Astrocyte (in vitro differentiated cells and primary cell): ENCODE measurements around the gene MROH9. TPM values are rescaled to one million over a fixed set of nuclear protein-coding genes. Genes with fewer than 3 reads are reported as not detected.
"Not testable (repeated sequence)": the region's sequence is repeated elsewhere in the genome, so short reads cannot be mapped to it uniquely, and the experiment has no call there.

Experiments
- DNase-seq: peaks from one replicate; pipeline ENCODE4 v3.0.0-alpha.2; 2010; ENCODE audit warnings: low read depth
- FAIRE-seq: peaks from 2 replicates; lab custom pipeline; 2011; peaks lifted over from hg19 to GRCh38; lab: Jason Lieb, UNC
- H2AFZ ChIP-seq: 2 replicates; pipeline ENCODE4 v1.6.0; 2012; ENCODE audit warnings: low read depth, low read length, inconsistent platforms
- H3K27ac ChIP-seq: 2 replicates; pipeline ENCODE4 v1.5.1; 2011; ENCODE audit warnings: low read depth, low read length, inconsistent platforms
- H3K27me3 ChIP-seq: 2 replicates; pipeline ENCODE4 v1.6.0; 2011; ENCODE audit warnings: low read length, inconsistent platforms; ENCODE audit not compliant: insufficient read depth
- H3K36me3 ChIP-seq: 2 replicates; pipeline ENCODE4 v1.5.1; 2011; ENCODE audit warnings: low read length, inconsistent platforms; ENCODE audit not compliant: insufficient read depth
- H3K4me1 ChIP-seq: 2 replicates; pipeline ENCODE4 v1.5.1; 2011; ENCODE audit warnings: low read length, inconsistent platforms; ENCODE audit not compliant: insufficient read depth
- H3K4me2 ChIP-seq: 2 replicates; pipeline ENCODE4 v1.6.0; 2012; ENCODE audit warnings: low read length, inconsistent platforms
- H3K4me3 ChIP-seq: 2 replicates; pipeline ENCODE4 v1.5.1; 2011; ENCODE audit warnings: low read depth, mild to moderate bottlenecking, low read length, inconsistent platforms; ENCODE audit not compliant: insufficient read depth
- H3K79me2 ChIP-seq: 2 replicates; pipeline ENCODE4 v1.6.0; 2012; ENCODE audit warnings: mild to moderate bottlenecking, low read length, inconsistent platforms; ENCODE audit not compliant: insufficient read depth
- H3K9ac ChIP-seq: 2 replicates; pipeline ENCODE4 v1.6.0; 2012; ENCODE audit warnings: mild to moderate bottlenecking, low read length, inconsistent platforms
- H3K9me3 ChIP-seq: 2 replicates; pipeline ENCODE4 v1.5.1; 2012; ENCODE audit warnings: low read depth, mild to moderate bottlenecking, low read length, inconsistent platforms; ENCODE audit not compliant: insufficient read depth
- H4K20me1 ChIP-seq: 2 replicates; pipeline ENCODE4 v1.6.0; 2012; ENCODE audit warnings: low read length, inconsistent platforms; ENCODE audit not compliant: insufficient read depth
- H3K27ac Mint-ChIP-seq: one replicate; pipeline ENCODE4 v1.8.0; 2021; ENCODE audit warnings: mild to moderate bottlenecking, mixed read lengths; ENCODE audit not compliant: unreplicated experiment
- H3K27me3 Mint-ChIP-seq: one replicate; pipeline ENCODE4 v1.8.0; 2021; ENCODE audit warnings: low read depth, mixed read lengths; ENCODE audit not compliant: unreplicated experiment
- H3K36me3 Mint-ChIP-seq: one replicate; pipeline ENCODE4 v1.8.0; 2021; ENCODE audit warnings: low read depth, mixed read lengths; ENCODE audit not compliant: unreplicated experiment
- H3K4me1 Mint-ChIP-seq: one replicate; pipeline ENCODE4 v1.8.0; 2021; ENCODE audit warnings: low read depth, mixed read lengths; ENCODE audit not compliant: unreplicated experiment
- H3K4me3 Mint-ChIP-seq: one replicate; pipeline ENCODE4 v1.8.0; 2021; ENCODE audit warnings: mild to moderate bottlenecking, moderate library complexity, mixed read lengths; ENCODE audit not compliant: unreplicated experiment
- H3K9me3 Mint-ChIP-seq: one replicate; pipeline ENCODE4 v1.8.0; 2021; ENCODE audit warnings: mild to moderate bottlenecking, mixed read lengths; ENCODE audit not compliant: unreplicated experiment
- EZH2 ChIP-seq: IDR thresholded peaks from 2 replicates; pipeline ENCODE4 v1.6.1; 2012; ENCODE audit warnings: mild to moderate bottlenecking, low read length, inconsistent platforms; ENCODE audit not compliant: insufficient read depth
- total RNA-seq: library from RNA; stranded (reverse); gene quantifications from 2 replicates; pipeline ENCODE4 v1.2.1, GENCODE V29; 2021
- TF ChIP-seq, protein P1 (sequence below): IDR thresholded peaks from 2 replicates; pipeline ENCODE4 v1.5.1; 2011; ENCODE audit warnings: low read depth, mild to moderate bottlenecking, inconsistent platforms, low read length, moderate library complexity; ENCODE audit not compliant: insufficient read depth

Gene MROH9
- total RNA-seq, 1 donor from 2014 or later = not detected

DNA sequence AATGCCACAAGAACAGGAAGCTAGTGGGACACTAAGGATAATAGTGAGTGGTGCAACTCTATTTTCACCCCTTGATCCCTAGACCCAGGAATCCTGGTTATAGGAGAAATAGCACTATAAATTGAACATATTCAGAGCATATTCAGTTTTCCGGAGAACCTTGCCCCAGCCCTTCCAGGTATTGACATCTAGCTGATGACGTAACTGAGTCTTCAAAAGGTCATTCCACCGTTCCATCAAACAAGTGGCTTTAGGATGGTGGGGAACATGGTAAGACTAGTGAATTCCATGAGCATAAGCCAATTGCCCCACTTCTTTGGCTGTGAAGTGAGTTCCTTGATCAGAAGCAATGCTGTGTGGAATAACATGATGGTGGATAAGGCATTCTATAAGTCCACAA, 2.9 kb downstream of the MROH9 start:
- H3K9me3 ChIP-seq = no peaks in the 10 kb centered on the region
- no peak for TF ChIP-seq EZH2
- TF ChIP-seq, protein P1, sequence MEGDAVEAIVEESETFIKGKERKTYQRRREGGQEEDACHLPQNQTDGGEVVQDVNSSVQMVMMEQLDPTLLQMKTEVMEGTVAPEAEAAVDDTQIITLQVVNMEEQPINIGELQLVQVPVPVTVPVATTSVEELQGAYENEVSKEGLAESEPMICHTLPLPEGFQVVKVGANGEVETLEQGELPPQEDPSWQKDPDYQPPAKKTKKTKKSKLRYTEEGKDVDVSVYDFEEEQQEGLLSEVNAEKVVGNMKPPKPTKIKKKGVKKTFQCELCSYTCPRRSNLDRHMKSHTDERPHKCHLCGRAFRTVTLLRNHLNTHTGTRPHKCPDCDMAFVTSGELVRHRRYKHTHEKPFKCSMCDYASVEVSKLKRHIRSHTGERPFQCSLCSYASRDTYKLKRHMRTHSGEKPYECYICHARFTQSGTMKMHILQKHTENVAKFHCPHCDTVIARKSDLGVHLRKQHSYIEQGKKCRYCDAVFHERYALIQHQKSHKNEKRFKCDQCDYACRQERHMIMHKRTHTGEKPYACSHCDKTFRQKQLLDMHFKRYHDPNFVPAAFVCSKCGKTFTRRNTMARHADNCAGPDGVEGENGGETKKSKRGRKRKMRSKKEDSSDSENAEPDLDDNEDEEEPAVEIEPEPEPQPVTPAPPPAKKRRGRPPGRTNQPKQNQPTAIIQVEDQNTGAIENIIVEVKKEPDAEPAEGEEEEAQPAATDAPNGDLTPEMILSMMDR = no peak
- no peak for FAIRE-seq

DNA sequence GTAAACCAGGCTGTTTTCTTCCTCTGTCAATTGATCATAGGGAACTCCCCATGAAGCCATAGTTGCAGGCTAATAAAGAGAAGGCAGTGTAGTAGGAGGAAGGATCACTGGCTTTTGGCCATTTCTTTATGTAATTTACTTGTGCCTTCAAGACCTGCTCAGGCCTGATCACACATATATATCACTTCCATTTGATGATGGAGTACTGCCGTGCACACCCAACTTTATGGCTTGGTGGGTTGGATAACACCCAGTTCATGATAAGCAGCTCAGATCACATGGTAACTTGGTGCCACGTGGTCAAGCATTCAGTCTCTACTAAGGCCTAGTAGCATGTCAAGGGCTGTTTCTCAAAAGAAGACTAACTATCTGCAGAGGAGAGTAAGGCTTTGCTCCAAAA, 4.1 kb downstream of the MROH9 start:
- Histone ChIP-seq H3K4me3 (no peak overlapping the region), H3K4me2 (no peak overlapping the region), H3K9ac (no peak overlapping the region), H3K27me3 (no peaks in the 10 kb centered on the region), H3K9me3 (no peaks in the 10 kb centered on the region), H3K79me2 (no peaks in the 10 kb centered on the region), H4K20me1 (no peaks in the 10 kb centered on the region), H3K36me3 (no peaks in the 10 kb centered on the region), H3K4me1 (no peaks in the 10 kb centered on the region), H3K27ac (no peak overlapping the region), H2AFZ (no peak overlapping the region)
- H3K27ac Mint-ChIP-seq = no peak overlapping the region
- no peak for FAIRE-seq
- peaks cover 1% of the 10 kb centered on the region for H3K36me3 Mint-ChIP-seq
- no peak overlapping the region for H3K4me3 Mint-ChIP-seq
- H3K9me3 Mint-ChIP-seq = peaks cover 2% of the 10 kb centered on the region
- TF ChIP-seq, protein P1 = no peak
- no peak for TF ChIP-seq EZH2
- no peaks in the 10 kb centered on the region for H3K27me3 Mint-ChIP-seq
- no peaks in the 10 kb centered on the region for H3K4me1 Mint-ChIP-seq
- no peak for DNase-seq

More for the DNA sequence above, 2.9 kb downstream of the MROH9 start:
- no peak overlapping the region for H3K27ac Mint-ChIP-seq
- Histone ChIP-seq H2AFZ (no peak overlapping the region), H3K79me2 (no peaks in the 10 kb centered on the region), H3K36me3 (no peaks in the 10 kb centered on the region), H4K20me1 (no peaks in the 10 kb centered on the region), H3K27me3 (no peaks in the 10 kb centered on the region), H3K9ac (no peak overlapping the region), H3K4me1 (no peaks in the 10 kb centered on the region), H3K4me3 (no peak overlapping the region), H3K4me2 (no peak overlapping the region), H3K27ac (no peak overlapping the region)
- H3K27me3 Mint-ChIP-seq = no peaks in the 10 kb centered on the region
- H3K4me3 Mint-ChIP-seq = no peak overlapping the region
- no peak for DNase-seq
- H3K9me3 Mint-ChIP-seq = peaks cover 2% of the 10 kb centered on the region
- H3K36me3 Mint-ChIP-seq = peaks cover 1% of the 10 kb centered on the region
- no peaks in the 10 kb centered on the region for H3K4me1 Mint-ChIP-seq

DNA sequence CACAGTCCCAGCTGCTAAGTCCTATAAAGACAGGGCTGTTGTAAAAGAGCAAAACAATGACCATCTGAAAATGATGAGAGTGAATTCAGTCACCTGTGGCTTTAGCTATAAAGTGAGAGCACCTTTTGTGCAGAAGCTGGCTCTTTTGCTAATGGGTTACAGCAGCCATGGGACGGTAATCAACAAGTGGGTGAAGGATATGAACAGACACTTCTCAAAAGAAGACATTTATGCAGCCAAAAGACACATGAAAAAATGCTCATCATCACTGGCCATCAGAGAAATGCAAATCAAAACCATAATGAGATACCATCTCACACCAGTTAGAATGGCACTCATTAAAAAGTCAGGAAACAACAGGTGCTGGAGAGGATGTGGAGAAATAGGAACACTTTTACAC, 16.4 kb downstream of the MROH9 start:
- H3K36me3 Mint-ChIP-seq, H3K27me3 ChIP-seq, H3K27ac ChIP-seq, H3K9ac ChIP-seq, H3K36me3 ChIP-seq, H3K27ac Mint-ChIP-seq, H2AFZ ChIP-seq, H3K9me3 ChIP-seq, H3K4me1 ChIP-seq, H3K4me3 ChIP-seq, FAIRE-seq, DNase-seq, H3K4me3 Mint-ChIP-seq, H3K4me2 ChIP-seq, H3K27me3 Mint-ChIP-seq, H3K79me2 ChIP-seq, H4K20me1 ChIP-seq, H3K4me1 Mint-ChIP-seq, H3K9me3 Mint-ChIP-seq: not testable (repeated sequence)
